ENCODE results near the gene MOB3C.

GRCh38 chr1:46571691-46572225, 44.9 kb downstream of the MOB3C start:
- no peak for TF ChIP-seq CTCF (IDR thresholded peaks at IDR 0.05; ENCODE audit: insufficient read depth, low read length, poor library complexity, severe bottlenecking)
- TF ChIP-seq EZH2phosphoT487 (conservative IDR thresholded peaks at IDR 0.05; ENCODE audit: low read length): no peak

Data from SU-DHL-6 (cell line).